GM19438 (cell line): ENCODE results near the gene SMIM15.
"Not testable (repeated sequence)": the region's sequence is repeated elsewhere in the genome, so short reads cannot be mapped to it uniquely, and the experiment has no call there.

Source experiments
- ATAC-seq: cut with Tn5 transposase; IDR thresholded peaks from one replicate; pipeline ENCODE4 v1.9.1; 2021; ENCODE audit warnings: low read depth; ENCODE audit not compliant: unreplicated experiment

The SMIM15 gene

GRCh38 chr5:61162010-61162831 is at the start of gene SMIM15:
Gene SMIM15, minus strand, starts transcription at chr5:61162468. Its CDS starts 2,297 bp downstream, at chr5:61160171.
- ATAC-seq, result peak; percentile 99

DNA sequence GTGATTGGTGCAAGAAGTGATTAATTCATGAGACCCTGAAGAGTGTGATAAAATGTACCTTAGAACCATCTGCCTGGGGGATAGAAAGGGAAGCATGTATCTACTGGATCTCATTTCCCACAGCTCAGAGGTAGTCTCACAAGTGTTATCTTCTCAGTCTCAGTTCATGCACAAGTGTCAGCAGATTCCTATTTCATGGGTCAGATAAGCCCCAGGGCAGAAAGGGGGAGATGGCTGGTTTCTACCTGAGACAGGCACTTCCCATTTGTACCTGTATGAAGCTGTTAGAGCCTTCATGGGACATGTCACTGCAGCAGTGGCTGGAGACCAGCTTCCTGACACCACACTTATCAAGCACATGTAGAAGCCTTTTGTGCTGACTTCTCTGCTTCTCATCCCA is 45.6 kb upstream of the SMIM15 start:
- ATAC-seq, result no peak

GRCh38 chr5:61205013-61205412 is 42.7 kb upstream of the SMIM15 start:
- ATAC-seq, result no peak

DNA sequence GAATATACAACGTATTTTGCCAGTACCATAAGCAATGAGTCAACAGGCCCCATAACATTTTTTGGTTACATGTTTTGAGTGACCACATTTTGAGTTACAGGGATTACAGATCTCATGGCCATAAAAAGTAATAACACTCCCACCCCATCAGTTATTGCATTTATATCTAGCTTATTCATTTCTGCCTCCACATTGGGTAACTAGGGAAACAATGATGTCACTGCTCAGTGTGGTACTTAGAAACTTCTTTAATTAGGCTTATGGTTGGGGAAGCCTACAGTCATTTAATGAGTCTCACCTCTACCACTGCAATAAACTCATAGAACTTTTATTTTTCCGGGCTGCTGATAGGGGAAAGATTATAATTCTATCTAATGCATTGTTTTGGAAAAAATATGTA is 39.9 kb upstream of the SMIM15 start:
- ATAC-seq, result no peak

DNA sequence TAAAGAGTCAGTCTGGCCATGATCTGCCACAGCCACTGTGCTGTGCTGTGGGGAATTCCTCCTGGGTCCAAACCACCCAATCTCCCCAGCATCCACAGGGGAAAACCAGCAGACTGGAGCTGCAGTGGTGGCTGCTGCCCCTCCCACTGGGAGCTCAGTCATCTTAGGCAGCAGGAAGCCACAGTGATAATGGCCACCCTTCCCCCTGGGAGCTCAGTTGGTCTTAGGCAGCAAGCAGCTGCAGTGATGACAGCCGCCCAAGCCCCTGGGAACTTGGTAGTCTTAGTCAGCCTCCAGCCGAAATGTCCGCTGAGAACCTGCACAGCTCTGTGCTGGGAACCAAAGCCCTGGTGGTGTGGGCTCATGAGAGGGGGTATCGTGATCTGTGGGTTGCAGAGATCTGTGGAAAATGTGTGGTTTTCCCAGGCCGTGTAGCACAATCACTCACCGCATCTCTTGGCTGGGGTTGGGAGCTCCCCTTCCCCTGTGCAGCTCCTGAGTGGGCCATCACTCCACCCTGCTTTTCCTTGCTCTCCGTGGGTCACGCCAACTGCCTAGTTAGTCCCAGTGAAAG is 38.4 kb upstream of the SMIM15 start:
- ATAC-seq, result no peak

DNA sequence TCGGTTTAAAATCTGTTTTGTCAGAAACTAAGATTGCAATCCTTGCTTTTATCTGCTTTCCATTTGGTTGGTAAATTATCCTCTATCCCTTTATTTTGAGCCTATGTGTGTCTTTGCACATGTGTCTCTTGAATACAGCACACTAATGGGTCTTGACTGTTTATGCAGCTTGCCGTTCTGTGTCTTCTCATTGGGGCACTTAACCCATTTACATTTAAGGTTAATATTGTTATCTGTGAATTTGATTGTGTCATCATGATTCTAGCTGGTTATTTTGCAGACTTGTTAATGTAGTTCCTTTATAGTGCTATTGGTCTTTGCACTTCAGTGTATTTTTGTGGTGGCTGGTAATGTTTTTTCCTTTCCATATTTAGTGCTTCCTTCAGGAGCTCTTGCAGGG is 36.3 kb upstream of the SMIM15 start:
- no peak for ATAC-seq

DNA sequence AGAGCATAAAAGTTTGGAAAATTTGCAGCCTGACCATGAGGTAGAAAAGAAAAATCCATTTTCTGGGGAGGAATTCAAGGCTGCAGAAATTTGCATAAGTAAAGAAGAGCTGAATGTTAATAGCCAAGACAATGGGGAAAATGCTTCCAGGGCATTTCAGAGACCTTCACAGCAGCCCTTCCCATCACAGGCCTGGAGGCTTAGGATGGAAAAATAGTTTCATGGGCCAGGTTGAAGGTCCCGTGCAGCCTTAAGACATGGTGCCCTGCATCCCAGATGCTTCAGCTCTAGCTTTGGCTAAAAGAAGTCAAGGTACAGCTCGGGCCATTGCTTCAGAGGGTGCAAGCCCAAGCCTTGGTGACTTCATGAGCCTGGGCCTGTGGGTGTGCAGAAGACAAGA is 25.6 kb upstream of the SMIM15 start:
- ATAC-seq, result not testable (repeated sequence)

DNA sequence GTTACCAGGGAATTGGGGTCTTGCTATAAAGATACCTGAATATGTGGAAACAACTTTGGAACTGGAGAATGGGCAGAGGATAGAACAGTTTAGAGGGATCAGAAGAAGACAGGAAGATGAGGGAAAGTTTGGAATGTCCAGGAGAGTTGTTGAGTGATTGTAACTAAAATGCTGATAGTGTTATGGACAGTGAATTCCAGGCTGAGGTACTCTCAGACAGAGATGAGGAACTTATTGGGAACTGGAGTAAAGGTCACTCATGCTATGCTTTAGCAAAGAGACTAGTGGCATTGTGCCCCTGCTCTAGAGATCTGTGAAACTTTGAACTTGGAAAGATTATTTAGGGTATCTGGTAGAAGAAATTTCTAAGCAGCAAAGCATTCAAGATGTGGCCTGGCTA is 25.1 kb upstream of the SMIM15 start:
- ATAC-seq, result not testable (repeated sequence)

DNA sequence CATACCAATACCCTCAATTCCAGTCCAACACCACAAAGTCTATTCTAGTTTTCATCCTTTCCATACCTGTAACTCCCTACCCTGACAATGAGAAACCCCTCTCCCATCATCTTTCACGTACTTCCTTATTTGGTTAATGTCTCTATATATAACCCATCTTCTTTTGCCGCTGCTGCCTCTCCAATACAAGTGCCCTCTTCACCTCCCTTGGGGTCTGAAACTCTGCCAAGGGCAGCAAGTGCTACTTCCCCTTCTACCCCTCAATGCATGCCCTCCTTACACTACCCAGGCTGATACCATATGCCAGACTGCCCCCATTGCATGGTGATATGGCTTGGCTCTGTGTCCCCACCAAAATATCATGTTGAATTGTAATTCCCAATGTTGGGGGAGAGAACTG is 24.4 kb upstream of the SMIM15 start:
- ATAC-seq, result no peak

- no peak for ATAC-seq
Measured at GRCh38 chr5:61184708-61185107, 22.4 kb upstream of the SMIM15 start.

DNA sequence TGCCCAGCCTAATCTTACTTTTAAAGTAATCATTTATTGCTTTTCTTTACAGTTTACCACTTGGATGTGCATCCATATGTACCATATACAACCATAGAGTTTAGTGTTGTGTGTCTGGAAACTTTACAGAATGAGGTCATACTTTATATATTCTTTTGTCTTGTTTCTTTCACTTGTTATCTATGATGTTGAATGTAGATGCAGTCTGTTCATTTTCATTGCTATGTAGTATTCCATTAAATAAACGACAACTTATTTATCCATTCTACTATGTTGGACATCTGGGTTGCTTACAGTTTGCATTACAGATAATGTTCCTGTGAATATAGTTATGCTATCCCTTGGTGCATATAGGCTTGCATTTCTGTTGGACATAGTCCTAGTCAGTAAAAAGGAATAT is 21.3 kb upstream of the SMIM15 start:
- no peak for ATAC-seq

DNA sequence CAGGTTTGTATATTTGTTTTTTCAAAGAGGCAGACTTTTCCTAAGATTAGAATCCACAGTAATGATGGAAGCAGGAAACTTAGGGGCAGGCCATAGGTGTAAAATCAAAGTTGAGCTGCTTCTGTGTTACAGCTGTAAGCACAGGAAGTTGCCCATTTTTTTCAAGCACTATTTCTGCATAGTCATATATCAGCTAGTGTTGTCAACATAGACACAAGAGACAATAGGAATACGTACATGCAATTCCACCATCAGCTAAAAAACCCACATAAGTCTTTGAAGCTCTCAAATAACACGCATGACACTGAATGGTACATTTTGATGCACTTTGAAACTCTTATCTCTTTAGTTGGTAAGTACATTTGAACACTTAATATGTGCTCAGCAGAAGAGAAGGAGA is 20.2 kb upstream of the SMIM15 start:
- no peak for ATAC-seq

GRCh38 chr5:61180886-61181285 is 18.6 kb upstream of the SMIM15 start:
- ATAC-seq, result no peak

DNA sequence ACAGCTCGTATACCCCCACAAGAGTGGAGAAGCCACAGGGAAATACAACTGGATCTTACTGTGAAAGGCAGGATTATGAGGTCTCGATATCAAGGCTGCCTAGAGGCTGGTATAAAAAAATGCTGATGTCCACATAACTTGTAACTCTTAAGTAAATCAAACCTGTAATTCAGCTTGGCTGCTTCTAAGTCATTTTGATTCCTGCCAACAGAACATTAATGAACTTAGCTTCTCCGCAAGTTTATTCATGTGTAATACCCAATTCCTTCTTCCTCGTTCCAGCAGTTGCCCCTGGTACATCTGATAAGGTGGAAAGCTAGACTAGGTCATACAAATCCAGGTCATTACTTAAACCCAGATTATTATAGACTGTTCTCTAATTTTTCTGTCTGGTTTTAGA is 16.4 kb upstream of the SMIM15 start:
- ATAC-seq, result no peak

- ATAC-seq, result peak; percentile 87
Measured at GRCh38 chr5:61177716-61178115, 15.4 kb upstream of the SMIM15 start.

DNA sequence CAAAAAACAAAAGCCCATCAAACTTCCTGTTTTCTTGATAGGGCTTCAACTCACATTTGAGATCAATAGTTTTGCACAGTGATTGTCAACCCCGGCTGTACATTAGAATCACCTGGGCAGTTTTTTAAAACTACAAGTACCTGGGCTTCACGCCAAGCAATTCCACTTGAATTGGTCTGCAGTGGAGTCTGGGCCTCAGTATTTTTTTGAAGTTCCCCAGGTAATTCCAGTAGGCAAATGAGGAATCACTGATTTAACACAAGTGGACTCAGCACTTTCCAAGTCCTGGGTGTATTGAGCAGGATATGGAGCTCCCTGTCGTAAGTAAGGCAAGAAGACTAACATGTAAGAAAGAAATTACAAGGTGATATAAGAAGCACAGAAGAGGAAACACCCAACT is 14.8 kb upstream of the SMIM15 start:
- ATAC-seq, result no peak

- ATAC-seq, result no peak
Measured at GRCh38 chr5:61176631-61177030, 14.4 kb upstream of the SMIM15 start.

DNA sequence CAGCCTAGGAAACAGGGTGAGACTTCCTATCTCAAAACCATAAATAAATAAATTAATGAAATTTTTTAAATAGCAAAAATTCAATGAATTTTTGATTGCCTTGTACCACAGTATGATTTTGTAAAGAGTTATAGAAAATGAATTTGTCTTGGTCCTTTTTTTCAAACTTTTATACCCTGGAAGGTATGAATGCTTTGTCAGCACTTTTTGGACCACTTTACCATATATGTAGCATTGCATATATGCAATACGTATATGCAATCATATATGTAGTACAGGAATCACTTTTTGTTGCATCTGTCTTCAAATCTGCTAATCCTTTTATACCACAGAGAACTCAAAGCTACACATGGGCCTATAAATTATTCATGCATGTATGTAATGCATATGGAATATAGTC is 9.2 kb upstream of the SMIM15 start:
- no peak for ATAC-seq

- ATAC-seq, result no peak
Measured at GRCh38 chr5:61168951-61169350, 6.7 kb upstream of the SMIM15 start.

- ATAC-seq, result no peak
Measured at GRCh38 chr5:61167382-61167781, 5.1 kb upstream of the SMIM15 start.

GRCh38 chr5:61163905-61164304 is 1.6 kb upstream of the SMIM15 start:
- ATAC-seq, result no peak

DNA sequence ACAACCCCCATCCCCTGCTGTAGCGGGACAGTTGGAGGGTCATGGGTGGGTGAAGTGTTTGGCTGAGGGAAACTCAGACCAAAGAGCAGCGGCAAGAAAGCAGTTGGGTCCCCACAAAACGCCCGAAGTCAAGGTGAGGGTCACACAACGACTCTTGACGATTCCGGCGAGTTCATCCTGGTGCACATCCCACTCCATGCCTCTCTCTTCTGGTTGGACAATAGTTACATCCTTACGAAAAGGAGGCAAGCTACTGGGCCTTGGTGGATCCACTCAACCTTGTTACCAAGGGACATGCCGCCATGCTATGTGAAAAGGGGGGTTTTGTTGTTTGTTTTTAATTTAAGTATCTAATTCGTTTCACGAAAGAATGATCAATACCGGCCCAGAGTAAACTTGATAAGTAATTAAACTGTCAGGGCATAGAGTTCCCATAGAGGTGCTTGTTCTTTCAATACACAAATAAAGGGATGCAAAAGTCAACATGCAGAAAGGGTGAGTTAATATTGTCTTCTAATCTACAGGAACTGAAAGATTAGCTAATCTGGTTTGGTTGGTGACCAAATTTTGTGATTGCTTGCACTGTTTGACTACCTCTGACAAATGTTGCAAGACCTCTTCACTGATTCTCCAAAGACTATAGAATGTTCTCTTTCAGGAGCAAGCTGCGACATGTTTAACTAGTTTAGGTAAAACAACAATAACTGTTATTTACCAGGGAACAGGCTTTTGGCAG is 732 bp upstream of the SMIM15 start:
- ATAC-seq, result no peak
